Mammary epithelial cell (primary cell): ENCODE data around the gene PSME4.

Source experiments
- EZH2 ChIP-seq: IDR thresholded peaks from 2 replicates; pipeline ENCODE4 v1.6.1; 2012; ENCODE audit warnings: low read length, inconsistent platforms, borderline replicate concordance
- TF ChIP-seq, protein P1 (sequence below), 2 donors: IDR thresholded peaks in 1 of 2; conservative IDR thresholded peaks in 1 of 2; 2 replicates each; pipeline ENCODE4 v1.5.1; 2011 to 2012; ENCODE audit warnings: inconsistent platforms in 2 of 2, low read length in 2 of 2, mild to moderate bottlenecking in 2 of 2, control low read depth in 1 of 2, low read depth in 1 of 2; ENCODE audit not compliant: insufficient read depth in 1 of 2; ENCODE audit errors: extremely low read depth in 1 of 2

DNA sequence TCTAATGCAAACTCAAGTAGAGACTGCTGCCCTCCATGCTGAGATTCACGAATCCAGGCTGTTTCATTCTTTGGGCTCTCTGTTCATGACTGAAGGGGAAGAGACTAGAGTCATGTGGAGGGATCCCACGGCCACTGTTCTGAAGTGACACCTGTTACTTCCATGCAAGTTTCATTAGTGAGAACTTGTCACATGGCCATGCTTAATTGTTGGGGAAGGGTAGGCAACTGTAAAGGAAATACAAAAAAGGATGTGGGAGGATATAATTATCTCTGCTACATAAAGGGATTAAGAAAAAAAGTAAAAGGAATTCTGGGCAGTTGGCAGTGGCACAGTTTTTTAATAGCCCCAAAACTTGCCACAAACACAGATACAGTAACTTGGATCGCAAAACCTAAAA lies 28.0 kb upstream of the PSME4 start:
- TF ChIP-seq, protein P1, sequence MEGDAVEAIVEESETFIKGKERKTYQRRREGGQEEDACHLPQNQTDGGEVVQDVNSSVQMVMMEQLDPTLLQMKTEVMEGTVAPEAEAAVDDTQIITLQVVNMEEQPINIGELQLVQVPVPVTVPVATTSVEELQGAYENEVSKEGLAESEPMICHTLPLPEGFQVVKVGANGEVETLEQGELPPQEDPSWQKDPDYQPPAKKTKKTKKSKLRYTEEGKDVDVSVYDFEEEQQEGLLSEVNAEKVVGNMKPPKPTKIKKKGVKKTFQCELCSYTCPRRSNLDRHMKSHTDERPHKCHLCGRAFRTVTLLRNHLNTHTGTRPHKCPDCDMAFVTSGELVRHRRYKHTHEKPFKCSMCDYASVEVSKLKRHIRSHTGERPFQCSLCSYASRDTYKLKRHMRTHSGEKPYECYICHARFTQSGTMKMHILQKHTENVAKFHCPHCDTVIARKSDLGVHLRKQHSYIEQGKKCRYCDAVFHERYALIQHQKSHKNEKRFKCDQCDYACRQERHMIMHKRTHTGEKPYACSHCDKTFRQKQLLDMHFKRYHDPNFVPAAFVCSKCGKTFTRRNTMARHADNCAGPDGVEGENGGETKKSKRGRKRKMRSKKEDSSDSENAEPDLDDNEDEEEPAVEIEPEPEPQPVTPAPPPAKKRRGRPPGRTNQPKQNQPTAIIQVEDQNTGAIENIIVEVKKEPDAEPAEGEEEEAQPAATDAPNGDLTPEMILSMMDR (conservative IDR thresholded peaks at IDR 0.05 in 1 of 2, IDR thresholded peaks at IDR 0.05 in 1 of 2; ENCODE audit: extremely low read depth in 1 of 2, insufficient read depth in 1 of 2, low read depth in 1 of 2, low read length in 2 of 2) = no peak
- TF ChIP-seq EZH2 = no peak
